Liver (tissue), 3 donors: Measurements from ENCODE around the gene OTOGL.

Experiments used
- EGR1 ChIP-seq, 2 donors: IDR thresholded peaks; 2 replicates each; pipeline ENCODE4 v1.6.1; 2016 to 2018; ENCODE audit warnings: antibody characterized with exemption in 2 of 2, low read depth in 2 of 2
- GABPA ChIP-seq, 2 donors: IDR thresholded peaks in 1 of 2; conservative IDR thresholded peaks in 1 of 2; 2 replicates each; pipeline ENCODE4 v1.6.1; 2016; ENCODE audit warnings: antibody characterized with exemption in 2 of 2, mild to moderate bottlenecking in 1 of 2, moderate library complexity in 1 of 2
- JUND ChIP-seq, 2 donors: IDR thresholded peaks; 2 replicates each; pipeline ENCODE4 v1.6.1; 2016; ENCODE audit warnings: antibody characterized with exemption in 2 of 2
- RAD21 ChIP-seq, 2 donors: IDR thresholded peaks; 2 replicates each; pipeline ENCODE4 v1.6.1; 2016; ENCODE audit warnings: antibody characterized with exemption in 2 of 2, mild to moderate bottlenecking in 2 of 2
- RXRA ChIP-seq, 2 donors: IDR thresholded peaks; 2 replicates each; pipeline ENCODE4 v1.6.1; 2017 to 2018; ENCODE audit warnings: antibody characterized with exemption in 2 of 2, mild to moderate bottlenecking in 1 of 2
- TAF1 ChIP-seq: conservative IDR thresholded peaks from 2 replicates; pipeline ENCODE4 v1.6.1; 2016; ENCODE audit warnings: antibody characterized with exemption, mild to moderate bottlenecking
- YY1 ChIP-seq: IDR thresholded peaks from 2 replicates; pipeline ENCODE4 v1.6.1; 2016; ENCODE audit warnings: antibody characterized with exemption, mild to moderate bottlenecking
- TF ChIP-seq, protein P1 (sequence below): fragments of 150-350 bp; IDR thresholded peaks from 2 replicates; pipeline ENCODE4 v1.5.1; 2017; ENCODE audit warnings: improper control_type of control experiment, low read depth, low read length; ENCODE audit not compliant: missing input control
- TF ChIP-seq, protein P2 (sequence below): IDR thresholded peaks from 2 replicates; pipeline ENCODE4 v1.6.1; 2016; ENCODE audit warnings: antibody characterized with exemption
- TF ChIP-seq, protein P3 (sequence below): IDR thresholded peaks from 2 replicates; pipeline ENCODE4 v1.6.1; 2016; ENCODE audit warnings: antibody characterized with exemption
- TF ChIP-seq, protein P4 (sequence below): IDR thresholded peaks from 2 replicates; pipeline ENCODE4 v1.6.1; 2016; ENCODE audit warnings: antibody characterized with exemption
- TF ChIP-seq, protein P5 (sequence below): IDR thresholded peaks from 2 replicates; pipeline ENCODE4 v1.6.1; 2016; ENCODE audit warnings: antibody characterized with exemption, mild to moderate bottlenecking
- donor health status: healthy.
- donor health status: healthy.

DNA sequence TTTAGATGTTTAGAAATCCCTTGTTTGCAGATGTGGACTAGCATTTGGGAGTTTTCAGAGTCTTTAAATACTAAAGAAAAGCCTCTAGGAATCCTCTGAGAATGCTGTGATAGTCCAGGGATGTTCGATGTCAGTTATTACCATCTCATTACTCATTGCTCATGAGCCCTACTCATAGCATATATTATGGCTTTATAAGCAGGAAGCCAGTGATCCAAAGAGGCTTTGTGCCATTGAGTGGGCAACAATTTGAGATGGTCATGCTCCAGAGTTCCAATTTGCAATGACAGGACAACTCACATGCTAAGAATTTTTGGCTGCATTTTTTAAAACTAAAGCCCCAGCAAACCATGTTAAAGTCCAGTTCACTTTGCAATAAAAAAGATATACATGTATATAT lies 163.0 kb downstream of the OTOGL start:
- TF ChIP-seq, protein P1, sequence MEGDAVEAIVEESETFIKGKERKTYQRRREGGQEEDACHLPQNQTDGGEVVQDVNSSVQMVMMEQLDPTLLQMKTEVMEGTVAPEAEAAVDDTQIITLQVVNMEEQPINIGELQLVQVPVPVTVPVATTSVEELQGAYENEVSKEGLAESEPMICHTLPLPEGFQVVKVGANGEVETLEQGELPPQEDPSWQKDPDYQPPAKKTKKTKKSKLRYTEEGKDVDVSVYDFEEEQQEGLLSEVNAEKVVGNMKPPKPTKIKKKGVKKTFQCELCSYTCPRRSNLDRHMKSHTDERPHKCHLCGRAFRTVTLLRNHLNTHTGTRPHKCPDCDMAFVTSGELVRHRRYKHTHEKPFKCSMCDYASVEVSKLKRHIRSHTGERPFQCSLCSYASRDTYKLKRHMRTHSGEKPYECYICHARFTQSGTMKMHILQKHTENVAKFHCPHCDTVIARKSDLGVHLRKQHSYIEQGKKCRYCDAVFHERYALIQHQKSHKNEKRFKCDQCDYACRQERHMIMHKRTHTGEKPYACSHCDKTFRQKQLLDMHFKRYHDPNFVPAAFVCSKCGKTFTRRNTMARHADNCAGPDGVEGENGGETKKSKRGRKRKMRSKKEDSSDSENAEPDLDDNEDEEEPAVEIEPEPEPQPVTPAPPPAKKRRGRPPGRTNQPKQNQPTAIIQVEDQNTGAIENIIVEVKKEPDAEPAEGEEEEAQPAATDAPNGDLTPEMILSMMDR: no peak
- TF ChIP-seq TAF1: no peak
- TF ChIP-seq JUND (IDR thresholded peaks at IDR 0.05): no peak
- TF ChIP-seq GABPA (IDR thresholded peaks at IDR 0.05 in 1 of 2, conservative IDR thresholded peaks at IDR 0.05 in 1 of 2): no peak
- TF ChIP-seq, protein P2, sequence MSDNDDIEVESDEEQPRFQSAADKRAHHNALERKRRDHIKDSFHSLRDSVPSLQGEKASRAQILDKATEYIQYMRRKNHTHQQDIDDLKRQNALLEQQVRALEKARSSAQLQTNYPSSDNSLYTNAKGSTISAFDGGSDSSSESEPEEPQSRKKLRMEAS: no peak
- TF ChIP-seq, protein P3, sequence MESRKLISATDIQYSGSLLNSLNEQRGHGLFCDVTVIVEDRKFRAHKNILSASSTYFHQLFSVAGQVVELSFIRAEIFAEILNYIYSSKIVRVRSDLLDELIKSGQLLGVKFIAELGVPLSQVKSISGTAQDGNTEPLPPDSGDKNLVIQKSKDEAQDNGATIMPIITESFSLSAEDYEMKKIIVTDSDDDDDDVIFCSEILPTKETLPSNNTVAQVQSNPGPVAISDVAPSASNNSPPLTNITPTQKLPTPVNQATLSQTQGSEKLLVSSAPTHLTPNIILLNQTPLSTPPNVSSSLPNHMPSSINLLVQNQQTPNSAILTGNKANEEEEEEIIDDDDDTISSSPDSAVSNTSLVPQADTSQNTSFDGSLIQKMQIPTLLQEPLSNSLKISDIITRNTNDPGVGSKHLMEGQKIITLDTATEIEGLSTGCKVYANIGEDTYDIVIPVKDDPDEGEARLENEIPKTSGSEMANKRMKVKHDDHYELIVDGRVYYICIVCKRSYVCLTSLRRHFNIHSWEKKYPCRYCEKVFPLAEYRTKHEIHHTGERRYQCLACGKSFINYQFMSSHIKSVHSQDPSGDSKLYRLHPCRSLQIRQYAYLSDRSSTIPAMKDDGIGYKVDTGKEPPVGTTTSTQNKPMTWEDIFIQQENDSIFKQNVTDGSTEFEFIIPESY: no peak
- TF ChIP-seq YY1: no peak
- no peak for TF ChIP-seq RXRA (IDR thresholded peaks at IDR 0.05)
- TF ChIP-seq, protein P4, sequence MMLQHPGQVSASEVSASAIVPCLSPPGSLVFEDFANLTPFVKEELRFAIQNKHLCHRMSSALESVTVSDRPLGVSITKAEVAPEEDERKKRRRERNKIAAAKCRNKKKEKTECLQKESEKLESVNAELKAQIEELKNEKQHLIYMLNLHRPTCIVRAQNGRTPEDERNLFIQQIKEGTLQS: no peak
- no peak for TF ChIP-seq RAD21 (IDR thresholded peaks at IDR 0.05)
- TF ChIP-seq EGR1 (IDR thresholded peaks at IDR 0.05; ENCODE audit: low read depth in 2 of 2): no peak
- TF ChIP-seq, protein P5, sequence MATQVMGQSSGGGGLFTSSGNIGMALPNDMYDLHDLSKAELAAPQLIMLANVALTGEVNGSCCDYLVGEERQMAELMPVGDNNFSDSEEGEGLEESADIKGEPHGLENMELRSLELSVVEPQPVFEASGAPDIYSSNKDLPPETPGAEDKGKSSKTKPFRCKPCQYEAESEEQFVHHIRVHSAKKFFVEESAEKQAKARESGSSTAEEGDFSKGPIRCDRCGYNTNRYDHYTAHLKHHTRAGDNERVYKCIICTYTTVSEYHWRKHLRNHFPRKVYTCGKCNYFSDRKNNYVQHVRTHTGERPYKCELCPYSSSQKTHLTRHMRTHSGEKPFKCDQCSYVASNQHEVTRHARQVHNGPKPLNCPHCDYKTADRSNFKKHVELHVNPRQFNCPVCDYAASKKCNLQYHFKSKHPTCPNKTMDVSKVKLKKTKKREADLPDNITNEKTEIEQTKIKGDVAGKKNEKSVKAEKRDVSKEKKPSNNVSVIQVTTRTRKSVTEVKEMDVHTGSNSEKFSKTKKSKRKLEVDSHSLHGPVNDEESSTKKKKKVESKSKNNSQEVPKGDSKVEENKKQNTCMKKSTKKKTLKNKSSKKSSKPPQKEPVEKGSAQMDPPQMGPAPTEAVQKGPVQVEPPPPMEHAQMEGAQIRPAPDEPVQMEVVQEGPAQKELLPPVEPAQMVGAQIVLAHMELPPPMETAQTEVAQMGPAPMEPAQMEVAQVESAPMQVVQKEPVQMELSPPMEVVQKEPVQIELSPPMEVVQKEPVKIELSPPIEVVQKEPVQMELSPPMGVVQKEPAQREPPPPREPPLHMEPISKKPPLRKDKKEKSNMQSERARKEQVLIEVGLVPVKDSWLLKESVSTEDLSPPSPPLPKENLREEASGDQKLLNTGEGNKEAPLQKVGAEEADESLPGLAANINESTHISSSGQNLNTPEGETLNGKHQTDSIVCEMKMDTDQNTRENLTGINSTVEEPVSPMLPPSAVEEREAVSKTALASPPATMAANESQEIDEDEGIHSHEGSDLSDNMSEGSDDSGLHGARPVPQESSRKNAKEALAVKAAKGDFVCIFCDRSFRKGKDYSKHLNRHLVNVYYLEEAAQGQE: no peak
